GM18519 (cell line): ENCODE data around the gene ENPP3.
"Not testable (repeated sequence)": the region's sequence is repeated elsewhere in the genome, so short reads cannot be mapped to it uniquely, and the experiment has no call there.

Experiments
- ATAC-seq: cut with Tn5 transposase; IDR thresholded peaks from one replicate; pipeline ENCODE4 v1.9.1; 2021; ENCODE audit warnings: mild to moderate bottlenecking, moderate library complexity; ENCODE audit not compliant: unreplicated experiment, low FRiP score

ENPP3 gene

DNA sequence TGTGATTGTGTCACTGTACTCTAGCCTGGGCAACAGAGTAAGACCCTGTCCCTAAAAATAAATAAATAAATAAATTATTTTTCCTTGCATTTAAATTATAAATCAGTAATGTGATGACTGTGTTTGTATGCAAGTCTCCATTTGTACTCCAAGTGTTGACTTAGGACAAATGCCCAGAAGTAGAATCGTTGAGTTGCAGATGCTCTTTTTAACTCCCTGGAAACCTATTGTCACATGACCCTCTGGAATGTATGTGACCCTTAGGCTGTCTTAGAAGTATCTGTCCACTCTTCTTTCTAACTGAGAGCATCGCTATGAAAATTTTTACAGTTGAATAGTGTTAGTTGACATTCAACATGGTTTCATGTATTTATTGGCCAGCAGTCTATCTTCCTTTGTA is 45.3 kb downstream of the ENPP3 start:
- no peak for ATAC-seq

DNA sequence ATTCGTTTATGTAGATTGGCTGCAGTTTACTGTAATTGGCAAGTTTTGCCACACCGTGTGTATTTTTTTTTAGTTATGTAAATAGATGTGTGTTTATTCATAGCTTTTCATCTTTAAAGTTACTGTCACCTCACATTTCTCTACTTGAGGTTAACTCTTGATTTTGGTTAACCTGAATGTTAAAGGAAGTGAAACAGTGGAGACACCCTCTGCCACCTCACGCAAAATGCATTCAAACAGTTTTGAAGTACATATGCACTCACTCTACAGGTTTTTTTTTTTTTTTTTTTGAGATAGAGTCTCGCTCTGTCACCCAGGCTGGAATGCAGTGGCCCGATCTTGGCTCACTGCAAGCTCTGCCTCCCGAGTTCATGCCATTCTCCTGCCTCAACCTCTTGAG is 46.4 kb downstream of the ENPP3 start:
- ATAC-seq, result peak; percentile 62

DNA sequence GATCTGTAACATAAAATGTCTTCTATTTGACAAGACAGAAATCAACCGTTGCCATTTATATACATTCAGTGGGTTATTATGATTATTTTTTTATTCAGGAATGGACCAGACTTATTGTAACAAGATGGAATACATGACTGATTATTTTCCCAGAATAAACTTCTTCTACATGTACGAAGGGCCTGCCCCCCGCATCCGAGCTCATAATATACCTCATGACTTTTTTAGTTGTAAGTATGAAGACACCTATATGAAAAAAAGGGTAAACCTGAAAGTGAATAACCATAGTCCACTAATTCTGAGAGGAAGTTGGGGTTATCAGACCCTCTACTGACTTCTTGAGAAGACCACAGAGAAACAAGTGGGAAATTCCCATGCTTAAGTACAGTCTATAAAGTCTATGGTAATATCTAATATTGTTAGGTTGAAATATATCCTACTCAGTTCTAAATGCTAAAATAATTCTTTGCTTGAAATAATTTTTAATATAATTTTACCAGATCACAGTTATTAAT is 48.2 kb downstream of the ENPP3 start:
- ATAC-seq, result peak; percentile 52

DNA sequence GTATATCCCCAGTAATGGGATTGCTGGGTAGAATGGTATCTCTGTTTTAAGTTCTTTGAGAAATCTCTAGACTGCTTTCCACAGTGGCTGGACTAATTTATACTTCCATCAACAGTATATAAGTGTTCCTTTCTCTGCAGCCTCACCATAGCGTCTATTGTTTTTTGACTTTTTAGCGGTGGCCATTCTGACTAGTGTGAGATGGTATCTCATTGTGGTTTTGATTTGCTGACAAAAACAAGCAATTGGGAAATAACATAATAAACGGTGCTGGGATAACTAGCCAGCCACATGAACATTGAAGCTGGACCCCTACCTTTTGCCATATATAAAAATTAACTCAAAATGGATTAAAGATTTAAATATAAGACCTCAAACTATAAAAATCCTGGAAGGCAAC is 49.9 kb downstream of the ENPP3 start:
- no peak for ATAC-seq

DNA sequence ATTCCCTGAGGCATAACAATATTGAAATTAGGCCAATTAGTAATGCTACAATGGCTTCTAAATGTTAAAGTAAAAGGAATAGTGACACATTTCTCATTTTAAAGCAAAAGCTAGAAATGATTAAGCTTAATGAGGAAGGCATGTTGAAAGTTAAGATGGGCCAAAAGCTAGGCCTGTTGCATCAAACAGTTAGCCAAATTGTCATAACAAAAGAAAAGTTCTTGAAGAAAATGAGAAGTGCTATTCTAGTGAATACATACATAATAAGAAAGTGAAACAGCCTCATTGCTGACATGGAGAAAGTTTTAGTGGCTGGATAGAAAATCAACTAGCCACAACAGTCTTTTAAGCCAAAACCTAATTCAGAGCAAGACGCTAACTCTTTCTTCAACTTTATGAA is 51.2 kb downstream of the ENPP3 start:
- ATAC-seq, result peak; percentile 73

DNA sequence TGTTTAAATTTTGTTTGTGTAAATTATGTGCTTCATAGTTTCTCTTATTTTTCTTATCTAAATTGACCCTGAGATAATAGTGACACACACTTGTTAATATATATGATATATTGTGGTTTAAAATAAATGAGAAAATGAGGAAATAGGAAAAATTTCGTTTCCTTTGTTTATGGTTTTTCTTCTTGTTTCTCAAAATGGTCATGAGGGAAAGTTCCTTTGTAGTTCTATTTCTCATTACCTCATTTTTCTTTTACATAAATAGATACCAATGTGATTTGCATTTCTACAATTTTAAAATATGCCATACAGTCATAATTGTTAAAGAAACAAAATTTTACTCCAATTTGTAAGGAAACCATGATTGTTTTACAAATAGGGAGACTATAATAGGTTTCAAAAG is 54.9 kb downstream of the ENPP3 start:
- no peak for ATAC-seq

DNA sequence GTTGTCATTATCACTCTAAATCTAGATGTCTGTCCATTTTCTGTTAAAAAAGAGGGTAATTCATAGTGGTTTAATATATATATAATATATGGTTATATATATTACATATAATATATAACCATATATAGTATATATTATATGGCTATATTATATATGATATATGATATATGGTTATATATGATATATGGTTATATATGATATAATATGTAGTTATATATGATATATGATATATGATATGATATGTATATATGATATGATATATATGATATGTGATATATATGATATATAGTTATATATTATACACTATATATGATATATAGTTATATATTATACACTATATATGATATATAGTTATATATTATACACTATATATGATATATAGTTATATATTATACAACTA is 55.5 kb downstream of the ENPP3 start:
- ATAC-seq, result no peak

DNA sequence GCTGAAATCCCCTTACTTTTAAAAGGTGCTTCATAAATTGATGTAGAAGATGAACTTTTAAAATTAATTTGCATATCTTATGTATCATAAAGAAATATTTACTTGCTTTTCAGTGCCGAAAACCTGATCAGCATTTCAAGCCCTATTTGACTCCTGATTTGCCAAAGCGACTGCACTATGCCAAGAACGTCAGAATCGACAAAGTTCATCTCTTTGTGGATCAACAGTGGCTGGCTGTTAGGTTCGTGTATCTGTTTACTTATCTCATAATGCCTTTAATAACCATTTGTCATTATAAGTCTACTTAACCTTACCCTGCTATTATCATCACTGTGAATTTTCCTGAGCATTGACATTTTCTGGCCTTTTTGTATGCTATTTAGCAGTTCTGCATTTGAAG is 56.3 kb downstream of the ENPP3 start:
- ATAC-seq, result no peak

DNA sequence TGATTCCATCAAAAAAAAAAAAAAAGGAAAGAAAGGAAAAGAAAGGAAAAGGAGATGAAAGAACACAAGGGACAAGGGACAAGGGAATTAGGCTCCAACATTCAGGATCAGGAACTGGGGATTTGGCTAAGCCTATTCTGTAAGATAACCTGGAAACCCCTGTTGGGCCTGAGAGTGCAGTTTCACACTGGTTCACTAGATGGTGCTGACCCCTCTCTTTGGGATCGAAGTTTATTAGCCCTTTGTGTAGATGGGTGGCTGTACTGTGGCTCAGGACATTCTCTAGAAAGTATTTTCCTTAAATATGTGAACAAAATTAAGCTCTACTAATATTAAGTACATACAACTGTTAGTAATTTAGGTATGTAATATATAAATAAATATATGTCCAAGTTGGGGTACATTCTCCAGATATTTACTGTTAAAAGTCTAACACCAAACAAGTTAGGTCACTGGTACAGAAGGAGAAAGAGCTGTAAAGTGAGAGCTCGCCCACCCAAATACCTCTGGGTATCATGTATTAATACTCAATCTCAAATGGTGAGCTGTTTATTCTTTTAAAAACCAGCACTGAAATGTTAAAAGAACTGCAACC is 57.8 kb downstream of the ENPP3 start:
- ATAC-seq, result peak; percentile 85

DNA sequence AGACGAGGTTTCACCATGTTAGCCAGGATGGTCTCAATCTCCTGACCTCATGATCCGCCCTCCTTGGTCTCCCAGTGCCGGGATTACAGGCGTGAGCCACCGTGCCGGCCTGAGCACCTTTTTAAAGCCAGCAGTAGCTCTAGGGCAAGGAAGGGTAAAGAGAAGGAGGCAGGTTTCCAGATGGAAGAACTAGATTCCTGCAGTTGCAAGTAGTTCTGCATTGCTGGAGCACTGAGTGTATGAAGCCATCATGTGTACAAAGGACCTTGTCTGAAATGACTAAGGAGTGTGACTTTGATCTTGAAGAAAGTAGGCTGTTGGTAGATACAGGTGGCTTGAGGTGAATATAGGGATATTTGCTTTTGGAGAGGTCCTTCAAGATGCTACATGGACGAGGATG is 59.9 kb downstream of the ENPP3 start:
- ATAC-seq, result no peak

DNA sequence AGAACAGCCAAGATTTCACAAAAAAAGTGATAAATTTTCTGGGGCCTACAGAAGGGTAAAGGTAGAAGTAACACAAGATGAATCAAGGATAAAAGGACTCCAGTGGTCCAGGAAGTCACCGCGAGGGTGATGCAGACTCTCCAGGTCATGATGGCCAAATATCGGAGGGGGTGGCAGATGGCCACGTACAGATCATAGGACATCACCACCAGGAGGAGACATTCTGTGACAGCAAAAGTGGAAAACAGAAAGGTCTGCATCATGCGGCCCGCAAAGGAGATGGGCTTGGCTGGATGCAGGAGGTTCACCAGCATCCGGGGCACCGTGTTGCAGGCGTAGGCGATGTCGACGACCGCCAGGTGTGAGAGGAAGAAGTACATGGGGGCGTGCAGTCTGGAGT is 63.7 kb downstream of the ENPP3 start:
- not testable (repeated sequence) for ATAC-seq

DNA sequence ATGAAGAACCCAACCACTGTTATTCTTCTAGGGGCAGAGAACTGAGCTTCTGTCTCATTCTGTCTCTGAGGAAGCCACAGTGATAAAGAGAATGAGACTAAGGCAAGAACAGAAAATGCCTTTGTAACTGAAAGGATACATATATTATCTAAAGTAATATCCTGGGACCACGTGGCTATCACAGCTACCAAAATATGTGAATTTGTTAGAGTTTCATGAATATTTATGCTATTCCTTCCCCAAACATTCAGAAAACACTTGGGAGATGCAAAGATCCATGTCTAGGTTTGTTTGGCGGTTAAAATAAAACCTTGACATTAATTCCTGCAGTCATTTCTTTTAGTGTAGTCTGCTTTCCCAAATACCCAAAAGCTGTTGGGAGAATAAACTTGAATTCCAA is 66.8 kb downstream of the ENPP3 start:
- ATAC-seq, result not testable (repeated sequence)

DNA sequence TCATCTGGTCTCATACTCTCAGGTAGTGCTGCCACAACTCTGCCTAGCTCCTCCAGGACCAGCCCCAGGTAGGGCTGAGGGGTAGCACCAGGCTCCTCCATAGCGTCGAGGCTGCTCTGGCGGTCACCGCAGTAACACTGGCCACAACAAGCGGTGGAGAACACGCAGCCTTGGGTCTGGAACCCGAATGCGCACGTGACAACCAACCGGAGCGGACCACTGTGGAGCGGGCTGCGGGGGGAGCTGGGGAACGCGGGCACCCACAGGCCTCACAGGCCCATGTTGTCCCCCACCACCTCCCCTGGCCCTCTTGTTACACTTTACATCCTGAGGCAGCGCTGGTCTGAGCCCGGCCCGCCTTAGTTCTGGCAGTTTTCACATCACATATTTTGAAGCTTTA is 73.8 kb downstream of the ENPP3 start, which contains the start of gene CTAGE9:
CTAGE9 (minus strand) TSS at position 101 of the 400 bp plus-strand sequence; CDS start at position 101, 0 bp downstream.
- not testable (repeated sequence) for ATAC-seq

DNA sequence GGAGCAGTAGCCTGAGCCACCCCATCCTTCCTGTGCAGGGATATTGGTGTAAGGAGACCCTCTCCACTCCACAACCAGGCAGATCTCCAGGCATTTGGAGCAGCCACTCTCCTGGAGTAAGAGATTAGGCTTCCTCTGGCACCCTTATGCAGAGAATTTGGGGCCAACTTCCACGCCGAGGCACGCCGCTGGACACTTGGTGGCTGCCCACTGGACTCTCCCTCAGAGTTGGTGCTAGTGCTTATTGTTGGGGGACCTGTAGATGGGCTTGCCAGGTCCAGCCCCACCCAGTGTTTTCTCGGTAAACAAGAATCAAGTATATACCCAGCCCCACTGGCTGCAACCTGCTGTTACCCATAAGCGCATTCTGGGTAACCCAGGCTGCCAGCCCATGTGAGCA is 78.5 kb downstream of the ENPP3 start:
- peak; percentile 49 for ATAC-seq

DNA sequence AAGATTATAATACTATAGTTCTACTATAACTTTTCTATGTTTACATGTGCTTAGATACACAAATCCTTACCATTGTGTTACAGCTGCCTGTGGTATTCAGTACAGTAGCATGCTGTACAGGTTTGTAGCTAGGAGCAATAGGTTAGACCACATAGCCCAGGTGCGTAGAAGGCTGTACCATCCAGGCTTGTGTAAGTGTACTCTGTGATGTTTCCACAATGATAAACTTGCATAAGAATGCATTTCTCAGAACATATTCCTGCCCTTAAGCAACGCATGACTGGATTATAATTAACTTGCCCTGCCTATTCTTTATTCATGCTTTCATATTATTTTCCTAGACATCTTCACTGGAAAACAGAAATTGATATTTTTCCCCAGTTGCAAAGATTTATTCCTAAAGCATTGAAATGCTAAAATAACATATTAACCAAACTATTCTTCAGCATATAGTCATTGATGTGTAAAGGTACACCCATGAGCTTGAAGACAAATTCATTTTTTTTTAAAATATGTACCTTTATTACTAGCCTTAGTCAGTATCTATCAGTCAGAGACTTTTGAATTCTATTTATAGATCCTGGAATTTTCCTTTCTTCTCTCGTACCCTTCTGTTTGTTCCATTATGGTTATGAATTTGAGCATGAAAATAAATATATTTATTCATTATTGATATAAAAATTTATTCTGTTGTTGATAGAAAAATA is 80.9 kb downstream of the ENPP3 start:
- no peak for ATAC-seq

DNA sequence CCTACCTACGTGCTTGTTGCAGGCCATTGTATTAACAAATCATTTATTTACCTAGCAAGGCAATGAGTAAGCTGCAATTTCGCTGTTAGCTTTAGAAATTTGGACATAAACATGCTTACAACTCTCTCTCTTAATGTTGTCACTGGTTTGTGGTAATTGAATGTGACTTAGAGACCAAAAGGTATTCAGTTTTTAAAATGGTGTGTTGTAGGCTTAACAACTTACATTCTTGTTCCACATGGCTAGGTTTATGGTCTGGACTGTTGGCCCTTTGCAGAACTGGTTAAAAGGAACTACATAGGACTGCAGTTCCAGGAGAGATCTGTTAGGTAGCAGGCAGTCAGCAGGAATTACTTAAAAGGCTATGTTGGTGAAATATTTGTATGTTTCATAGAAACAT is 84.1 kb downstream of the ENPP3 start:
- ATAC-seq, result no peak

DNA sequence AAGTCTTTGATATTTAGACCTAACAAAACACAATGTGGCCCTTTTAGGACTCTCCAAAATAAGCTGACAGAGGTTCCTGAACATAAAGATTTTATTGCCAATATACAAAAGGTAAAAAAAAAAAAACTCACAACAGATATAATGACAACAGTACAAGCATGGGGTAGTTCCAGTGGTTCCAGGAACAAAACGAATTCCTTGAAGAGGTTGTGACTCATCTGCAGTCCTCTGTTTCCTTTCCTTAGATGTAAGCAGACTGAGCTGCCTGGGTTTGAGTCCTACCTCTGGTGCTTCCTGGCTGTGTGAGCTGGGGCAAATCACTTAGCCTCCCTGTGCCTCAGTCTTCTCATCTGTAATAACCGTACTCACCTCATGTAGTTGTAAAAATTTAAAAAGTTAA is 87.0 kb downstream of the ENPP3 start:
- ATAC-seq, result no peak

DNA sequence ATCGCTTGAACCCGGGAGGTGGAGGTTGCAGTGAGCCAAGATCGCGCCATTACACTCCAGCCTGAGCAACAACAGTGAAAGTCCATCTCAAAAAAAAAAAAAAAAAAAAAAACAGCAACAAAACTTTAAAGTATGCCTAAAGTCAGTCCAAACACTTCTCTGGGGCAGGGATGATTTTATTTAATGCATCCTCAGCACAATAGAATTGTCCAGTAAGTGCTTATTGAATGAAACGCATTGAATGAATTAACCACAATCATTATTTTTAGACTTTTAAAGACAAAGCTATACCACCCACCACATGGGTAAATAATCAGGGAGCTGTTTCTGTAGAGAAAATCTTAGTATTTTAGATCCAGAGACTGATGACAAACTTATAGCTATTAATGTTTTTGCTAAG is 90.4 kb downstream of the ENPP3 start:
- no peak for ATAC-seq

DNA sequence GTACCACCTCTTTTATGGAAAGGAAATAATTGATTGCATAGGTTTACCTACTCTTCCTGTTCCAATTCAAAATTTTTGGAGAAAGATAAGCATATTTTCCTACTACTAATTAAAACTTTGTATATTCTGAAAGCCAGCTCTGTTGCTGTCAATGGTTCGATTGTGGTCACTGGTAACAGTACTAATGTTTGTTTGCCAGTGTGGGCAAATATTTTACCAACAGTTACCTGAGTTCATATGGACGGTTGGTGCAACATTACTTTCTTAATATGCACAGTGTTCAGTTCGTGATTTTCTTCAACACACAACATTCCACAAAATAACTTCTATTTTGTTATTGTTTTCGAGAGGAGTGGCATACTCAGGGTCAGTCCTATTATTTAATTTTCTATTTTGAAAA is 90.8 kb downstream of the ENPP3 start:
- no peak for ATAC-seq

DNA sequence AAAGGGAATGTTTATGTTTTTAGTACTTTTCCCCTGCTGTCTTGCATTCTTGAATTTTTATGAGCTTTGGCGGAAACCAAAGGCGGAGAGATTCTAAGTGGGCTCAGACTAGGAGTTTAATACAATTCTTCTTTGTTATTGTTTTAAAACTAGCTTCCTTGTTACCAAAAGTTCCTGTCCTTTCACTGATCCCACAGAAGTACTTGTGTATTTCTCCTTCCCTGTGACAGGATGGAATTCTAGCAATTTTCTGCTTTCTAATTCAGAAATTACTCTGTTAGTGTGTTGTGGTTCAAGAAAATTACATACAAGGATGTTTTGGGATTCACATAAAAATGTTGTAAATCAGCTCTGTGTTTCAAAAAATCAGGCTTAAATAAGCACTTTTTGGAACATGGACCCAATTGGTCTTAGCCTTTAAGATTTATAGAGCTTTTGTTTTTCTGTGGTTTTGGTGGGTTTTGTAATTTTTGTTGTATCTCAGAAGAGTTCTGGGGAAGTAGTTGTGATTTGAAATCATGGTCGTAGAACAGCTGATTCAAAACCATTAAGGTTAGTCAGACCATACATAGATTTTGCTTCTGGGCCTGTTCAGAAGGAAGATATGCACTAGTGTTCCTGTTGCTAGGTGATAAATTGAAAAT is 91.3 kb downstream of the ENPP3 start:
- ATAC-seq, result no peak

DNA sequence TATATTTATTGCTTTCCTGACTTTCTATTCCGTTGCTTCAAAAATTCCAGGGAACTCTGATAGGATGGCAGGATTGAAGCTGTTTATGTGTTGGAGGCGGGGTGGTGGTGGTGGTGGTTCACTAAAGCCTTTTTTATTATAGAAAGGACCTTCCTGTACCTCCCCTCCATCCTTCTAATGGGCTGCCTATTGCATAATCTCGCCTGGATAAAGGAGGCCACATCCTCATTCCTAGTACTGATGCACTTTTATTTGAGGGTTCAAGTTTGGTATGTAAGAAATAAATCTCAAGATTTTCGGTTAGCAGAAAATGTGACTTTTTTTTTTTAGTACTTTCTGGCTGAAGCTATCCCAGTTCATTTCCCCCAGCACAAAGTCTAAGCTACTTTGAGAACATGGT is 92.4 kb downstream of the ENPP3 start:
- no peak for ATAC-seq

DNA sequence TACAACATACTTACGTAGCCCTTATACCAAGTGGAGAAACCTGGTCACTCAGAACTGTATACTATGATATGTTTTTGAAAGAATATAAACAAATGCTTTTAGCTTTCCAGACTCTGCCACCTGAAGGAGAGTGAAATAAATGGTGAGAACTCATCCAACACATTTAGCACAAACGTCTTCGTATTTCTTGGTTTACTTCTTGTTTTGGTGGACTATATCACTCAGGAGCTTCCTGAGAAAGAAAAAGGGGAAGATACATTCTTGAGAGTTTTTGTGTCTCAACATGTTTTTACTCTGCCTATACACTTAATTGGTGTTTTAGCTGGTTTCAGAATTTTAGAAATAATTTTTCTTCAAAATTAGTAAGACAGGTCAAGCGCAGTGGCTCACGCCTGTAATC is 93.2 kb downstream of the ENPP3 start:
- ATAC-seq, result no peak
